Sigmoid colon (tissue), 3 donors: ENCODE measurements around the gene CHD5.

Experiments used
- POLR2A ChIP-seq, 2 donors: fragments of 450-650 bp; IDR thresholded peaks; one replicate each; pipeline ENCODE4 v1.6.1; 2016; ENCODE audit warnings: antibody characterized with exemption in 2 of 2, mild to moderate bottlenecking in 2 of 2, moderate library complexity in 2 of 2
- TF ChIP-seq, protein P1 (sequence below), 4 experiments: fragments of 450-650 bp in 3 of 4; fragments of 200-600 bp in 1 of 4; IDR thresholded peaks; one replicate each; pipeline ENCODE4 v1.5.1; 2016 to 2019; ENCODE audit warnings: antibody characterized with exemption in 4 of 4, mild to moderate bottlenecking in 3 of 4, moderate library complexity in 2 of 4

- TF ChIP-seq, protein P1, sequence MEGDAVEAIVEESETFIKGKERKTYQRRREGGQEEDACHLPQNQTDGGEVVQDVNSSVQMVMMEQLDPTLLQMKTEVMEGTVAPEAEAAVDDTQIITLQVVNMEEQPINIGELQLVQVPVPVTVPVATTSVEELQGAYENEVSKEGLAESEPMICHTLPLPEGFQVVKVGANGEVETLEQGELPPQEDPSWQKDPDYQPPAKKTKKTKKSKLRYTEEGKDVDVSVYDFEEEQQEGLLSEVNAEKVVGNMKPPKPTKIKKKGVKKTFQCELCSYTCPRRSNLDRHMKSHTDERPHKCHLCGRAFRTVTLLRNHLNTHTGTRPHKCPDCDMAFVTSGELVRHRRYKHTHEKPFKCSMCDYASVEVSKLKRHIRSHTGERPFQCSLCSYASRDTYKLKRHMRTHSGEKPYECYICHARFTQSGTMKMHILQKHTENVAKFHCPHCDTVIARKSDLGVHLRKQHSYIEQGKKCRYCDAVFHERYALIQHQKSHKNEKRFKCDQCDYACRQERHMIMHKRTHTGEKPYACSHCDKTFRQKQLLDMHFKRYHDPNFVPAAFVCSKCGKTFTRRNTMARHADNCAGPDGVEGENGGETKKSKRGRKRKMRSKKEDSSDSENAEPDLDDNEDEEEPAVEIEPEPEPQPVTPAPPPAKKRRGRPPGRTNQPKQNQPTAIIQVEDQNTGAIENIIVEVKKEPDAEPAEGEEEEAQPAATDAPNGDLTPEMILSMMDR (IDR thresholded peaks at IDR 0.05): no peak
- no peak for TF ChIP-seq POLR2A (IDR thresholded peaks at IDR 0.05)
Measured at GRCh38 chr1:6180707-6181311, 688 bp upstream of the CHD5 start.
